Endothelial cell (in vitro differentiated cells): ENCODE data around the gene PTP4A1. TPM values are rescaled to one million over a fixed set of nuclear protein-coding genes. Genes with fewer than 3 reads are reported as not detected.

ENCODE experiments used
- DNase-seq: peaks from one replicate; pipeline ENCODE4 v3.0.0; 2021; ENCODE audit warnings: low spot score
- H3K27ac Mint-ChIP-seq: one replicate; pipeline ENCODE4 v1.8.0; 2021; ENCODE audit warnings: mixed read lengths, inconsistent platforms; ENCODE audit not compliant: unreplicated experiment
- H3K27me3 Mint-ChIP-seq: one replicate; pipeline ENCODE4 v1.8.0; 2021; ENCODE audit warnings: mild to moderate bottlenecking, moderate library complexity, mixed read lengths, inconsistent platforms; ENCODE audit not compliant: unreplicated experiment
- H3K36me3 Mint-ChIP-seq: one replicate; pipeline ENCODE4 v1.8.0; 2021; ENCODE audit warnings: mild to moderate bottlenecking, low read depth, mixed read lengths, inconsistent platforms; ENCODE audit not compliant: unreplicated experiment
- H3K4me1 Mint-ChIP-seq: one replicate; pipeline ENCODE4 v1.8.0; 2021; ENCODE audit warnings: mild to moderate bottlenecking, mixed read lengths, inconsistent platforms; ENCODE audit not compliant: unreplicated experiment
- H3K4me3 Mint-ChIP-seq: one replicate; pipeline ENCODE4 v1.8.0; 2021; ENCODE audit warnings: mild to moderate bottlenecking, mixed read lengths, inconsistent platforms; ENCODE audit not compliant: unreplicated experiment
- H3K9me3 Mint-ChIP-seq: one replicate; pipeline ENCODE4 v1.8.0; 2021; ENCODE audit warnings: mixed read lengths, inconsistent platforms; ENCODE audit not compliant: unreplicated experiment
- total RNA-seq: library from RNA; stranded (reverse); fragmentation: NEBNext Ultra II Directional; extraction: Animal tissue kit (Norgen Biotek cat#: 25700); gene quantifications from one replicate; pipeline ENCODE4 v1.2.1, GENCODE V29; 2021; ENCODE audit not compliant: unreplicated experiment
- TF ChIP-seq, protein P1 (sequence below): fragments of 200-600 bp; sonication (generic); IDR thresholded peaks from one replicate; pipeline ENCODE4 v1.5.0; 2021; ENCODE audit warnings: antibody characterized with exemption; ENCODE audit not compliant: unreplicated experiment

PTP4A1 gene
- total RNA-seq, 1 donor from 2014 or later = 58.6 TPM

DNA sequence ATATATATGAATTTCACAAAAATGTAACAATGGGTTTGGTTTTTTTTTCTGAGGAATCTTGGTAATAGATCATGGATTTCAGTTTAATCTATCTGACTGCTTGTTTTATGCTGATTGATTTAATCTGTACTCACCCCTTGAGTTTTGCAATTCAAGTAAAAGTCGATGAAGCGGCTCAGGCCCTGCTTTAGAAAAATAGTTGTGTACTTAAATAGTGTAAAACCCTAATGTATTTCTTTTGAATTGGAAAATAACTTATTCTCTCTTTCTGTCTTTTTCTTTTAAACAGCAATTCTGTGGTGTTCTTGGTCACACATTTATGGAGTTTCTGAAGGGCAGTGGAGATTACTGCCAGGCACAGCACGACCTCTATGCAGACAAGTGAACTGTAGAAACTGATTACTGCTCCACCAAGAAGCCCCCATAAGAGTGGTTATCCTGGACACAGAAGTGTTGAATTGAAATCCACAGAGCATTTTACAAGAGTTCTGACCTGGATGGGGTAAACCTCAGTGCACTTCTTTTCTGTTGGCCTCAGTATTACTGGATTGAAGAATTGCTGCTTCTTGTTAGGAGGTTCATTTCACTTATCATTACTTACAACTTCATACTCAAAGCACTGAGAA, 4.0 kb downstream of the PTP4A1 start:
- TF ChIP-seq, protein P1, sequence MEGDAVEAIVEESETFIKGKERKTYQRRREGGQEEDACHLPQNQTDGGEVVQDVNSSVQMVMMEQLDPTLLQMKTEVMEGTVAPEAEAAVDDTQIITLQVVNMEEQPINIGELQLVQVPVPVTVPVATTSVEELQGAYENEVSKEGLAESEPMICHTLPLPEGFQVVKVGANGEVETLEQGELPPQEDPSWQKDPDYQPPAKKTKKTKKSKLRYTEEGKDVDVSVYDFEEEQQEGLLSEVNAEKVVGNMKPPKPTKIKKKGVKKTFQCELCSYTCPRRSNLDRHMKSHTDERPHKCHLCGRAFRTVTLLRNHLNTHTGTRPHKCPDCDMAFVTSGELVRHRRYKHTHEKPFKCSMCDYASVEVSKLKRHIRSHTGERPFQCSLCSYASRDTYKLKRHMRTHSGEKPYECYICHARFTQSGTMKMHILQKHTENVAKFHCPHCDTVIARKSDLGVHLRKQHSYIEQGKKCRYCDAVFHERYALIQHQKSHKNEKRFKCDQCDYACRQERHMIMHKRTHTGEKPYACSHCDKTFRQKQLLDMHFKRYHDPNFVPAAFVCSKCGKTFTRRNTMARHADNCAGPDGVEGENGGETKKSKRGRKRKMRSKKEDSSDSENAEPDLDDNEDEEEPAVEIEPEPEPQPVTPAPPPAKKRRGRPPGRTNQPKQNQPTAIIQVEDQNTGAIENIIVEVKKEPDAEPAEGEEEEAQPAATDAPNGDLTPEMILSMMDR = no peak
- Mint-ChIP-seq H3K9me3 (no peaks in the 10 kb centered on the region), H3K36me3 (peaks cover 19% of the 10 kb centered on the region), H3K4me3 (no peak overlapping the region), H3K27me3 (peaks cover 18% of the 10 kb centered on the region), H3K27ac (no peak overlapping the region), H3K4me1 (peaks cover 15% of the 10 kb centered on the region)
- no peak for DNase-seq

DNA sequence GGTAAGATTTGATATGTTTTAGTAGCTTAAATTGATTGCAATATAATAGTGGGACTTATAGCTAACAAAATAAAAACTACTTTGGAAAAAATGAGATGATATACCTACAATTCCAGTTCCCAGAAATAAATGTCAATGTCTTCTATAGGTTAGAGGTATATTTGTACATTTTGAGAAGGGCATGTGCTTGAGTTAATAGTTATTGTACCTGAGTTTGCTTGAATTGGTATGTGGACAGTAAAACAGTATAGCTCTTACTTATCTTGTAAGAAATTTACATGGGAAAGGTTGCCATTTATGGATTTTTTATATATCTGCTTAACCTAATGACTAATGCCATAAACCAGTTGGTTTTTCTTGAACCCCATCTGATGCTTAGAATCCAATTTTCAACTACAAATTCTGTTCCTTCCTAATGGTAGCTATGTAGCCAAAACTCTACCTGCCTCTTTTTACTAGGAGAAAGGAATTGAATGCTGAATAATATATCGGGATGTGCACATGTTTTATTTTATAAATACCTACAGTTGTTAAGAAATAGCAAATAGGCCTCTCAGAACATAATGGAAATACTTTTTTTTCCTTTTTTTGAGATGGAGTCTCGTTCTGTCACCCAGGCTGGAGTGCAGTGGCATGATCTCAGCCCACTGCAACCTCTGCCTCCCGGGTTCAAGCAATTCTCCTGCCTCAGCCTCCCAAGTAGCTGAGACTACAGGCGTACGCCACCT, 4.9 kb downstream of the PTP4A1 start:
- DNase-seq = no peak
- Mint-ChIP-seq H3K27ac (no peak overlapping the region), H3K4me1 (peaks cover 9% of the 10 kb centered on the region), H3K4me3 (no peak overlapping the region), H3K9me3 (no peaks in the 10 kb centered on the region), H3K27me3 (peaks cover 10% of the 10 kb centered on the region), H3K36me3 (peaks cover 16% of the 10 kb centered on the region)
- TF ChIP-seq, protein P1 = no peak

DNA sequence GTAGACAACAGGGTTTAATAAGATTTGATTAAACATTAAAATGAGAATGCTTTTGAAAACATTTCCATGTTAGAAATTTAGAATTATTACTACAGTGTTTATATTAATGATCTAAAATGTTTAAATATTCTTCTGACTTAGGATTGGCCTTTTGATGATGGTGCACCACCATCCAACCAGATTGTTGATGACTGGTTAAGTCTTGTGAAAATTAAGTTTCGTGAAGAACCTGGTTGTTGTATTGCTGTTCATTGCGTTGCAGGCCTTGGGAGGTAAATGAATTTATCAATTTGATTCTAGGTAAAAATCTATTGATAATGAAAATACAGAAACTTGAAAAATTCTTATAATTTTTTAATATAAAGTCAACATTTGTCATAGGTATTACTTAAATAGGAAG, 6.5 kb downstream of the PTP4A1 start:
- Mint-ChIP-seq H3K27ac (no peak overlapping the region), H3K9me3 (no peaks in the 10 kb centered on the region), H3K27me3 (peaks cover 8% of the 10 kb centered on the region), H3K36me3 (peaks cover 16% of the 10 kb centered on the region), H3K4me3 (no peak overlapping the region), H3K4me1 (peaks cover 9% of the 10 kb centered on the region)
- TF ChIP-seq, protein P1 = no peak
- DNase-seq = no peak

DNA sequence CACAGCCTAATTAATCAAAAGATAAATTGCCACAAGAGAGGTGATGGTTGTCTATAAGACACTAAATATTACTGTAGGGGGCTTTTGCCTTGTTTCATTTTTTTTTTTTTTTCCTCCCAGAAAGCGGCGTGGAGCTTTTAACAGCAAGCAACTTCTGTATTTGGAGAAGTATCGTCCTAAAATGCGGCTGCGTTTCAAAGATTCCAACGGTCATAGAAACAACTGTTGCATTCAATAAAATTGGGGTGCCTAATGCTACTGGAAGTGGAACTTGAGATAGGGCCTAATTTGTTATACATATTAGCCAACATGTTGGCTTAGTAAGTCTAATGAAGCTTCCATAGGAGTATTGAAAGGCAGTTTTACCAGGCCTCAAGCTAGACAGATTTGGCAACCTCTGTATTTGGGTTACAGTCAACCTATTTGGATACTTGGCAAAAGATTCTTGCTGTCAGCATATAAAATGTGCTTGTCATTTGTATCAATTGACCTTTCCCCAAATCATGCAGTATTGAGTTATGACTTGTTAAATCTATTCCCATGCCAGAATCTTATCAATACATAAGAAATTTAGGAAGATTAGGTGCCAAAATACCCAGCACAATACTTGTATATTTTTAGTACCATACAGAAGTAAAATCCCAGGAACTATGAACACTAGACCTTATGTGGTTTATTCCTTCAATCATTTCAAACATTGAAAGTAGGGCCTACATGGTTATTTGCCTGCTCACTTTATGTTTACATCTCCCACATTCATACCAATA, 7.8 kb downstream of the PTP4A1 start:
- Mint-ChIP-seq H3K4me1 (no peaks in the 10 kb centered on the region), H3K9me3 (no peaks in the 10 kb centered on the region), H3K36me3 (peaks cover 10% of the 10 kb centered on the region), H3K27ac (no peak overlapping the region), H3K27me3 (no peaks in the 10 kb centered on the region), H3K4me3 (no peak overlapping the region)
- TF ChIP-seq, protein P1 = no peak
- DNase-seq = no peak

DNA sequence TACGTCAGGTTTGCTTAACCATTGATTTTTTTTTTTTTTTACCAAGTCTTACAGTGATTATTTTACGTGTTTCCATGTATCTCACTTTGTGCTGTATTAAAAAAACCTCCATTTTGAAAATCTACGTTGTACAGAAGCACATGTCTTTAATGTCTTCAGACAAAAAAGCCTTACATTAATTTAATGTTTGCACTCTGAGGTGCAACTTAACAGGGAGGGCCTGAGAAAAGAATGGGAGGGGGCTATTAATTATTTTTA, 8.4 kb downstream of the PTP4A1 start:
- Mint-ChIP-seq H3K27me3 (no peaks in the 10 kb centered on the region), H3K4me1 (no peaks in the 10 kb centered on the region), H3K36me3 (peaks cover 10% of the 10 kb centered on the region), H3K4me3 (no peak overlapping the region), H3K27ac (no peak overlapping the region), H3K9me3 (no peaks in the 10 kb centered on the region)
- TF ChIP-seq, protein P1 = no peak
- DNase-seq = no peak
